Fibroblast of villous mesenchyme (primary cell): ENCODE results near the gene KRTAP10-8. TPM values are rescaled to one million over a fixed set of nuclear protein-coding genes. Genes with fewer than 3 reads are reported as not detected.
"Not testable (repeated sequence)": the region's sequence is repeated elsewhere in the genome, so short reads cannot be mapped to it uniquely, and the experiment has no call there.

Experiments used
- DNase-seq: peaks from one replicate; pipeline ENCODE4 v3.0.0-alpha.2; 2010; ENCODE audit warnings: low read depth
- H3K4me3 ChIP-seq: 2 replicates; pipeline ENCODE4 v1.5.1; 2011; ENCODE audit warnings: low read depth, mild to moderate bottlenecking, low read length
- total RNA-seq: library from RNA; depleted of rRNA; stranded (reverse); fragments of >200 nt; gene quantifications from 2 replicates; pipeline ENCODE4 v1.2.3, GENCODE V29; 2012
- TF ChIP-seq, protein P1 (sequence below): IDR thresholded peaks from 2 replicates; pipeline ENCODE4 v1.5.1; 2012; ENCODE audit warnings: low read depth, mild to moderate bottlenecking, low read length; ENCODE audit not compliant: insufficient read depth

Gene KRTAP10-8
- total RNA-seq, 1 donor: not detected

- no peak overlapping the region for H3K4me3 ChIP-seq
- DNase-seq: no peak
- TF ChIP-seq, protein P1, sequence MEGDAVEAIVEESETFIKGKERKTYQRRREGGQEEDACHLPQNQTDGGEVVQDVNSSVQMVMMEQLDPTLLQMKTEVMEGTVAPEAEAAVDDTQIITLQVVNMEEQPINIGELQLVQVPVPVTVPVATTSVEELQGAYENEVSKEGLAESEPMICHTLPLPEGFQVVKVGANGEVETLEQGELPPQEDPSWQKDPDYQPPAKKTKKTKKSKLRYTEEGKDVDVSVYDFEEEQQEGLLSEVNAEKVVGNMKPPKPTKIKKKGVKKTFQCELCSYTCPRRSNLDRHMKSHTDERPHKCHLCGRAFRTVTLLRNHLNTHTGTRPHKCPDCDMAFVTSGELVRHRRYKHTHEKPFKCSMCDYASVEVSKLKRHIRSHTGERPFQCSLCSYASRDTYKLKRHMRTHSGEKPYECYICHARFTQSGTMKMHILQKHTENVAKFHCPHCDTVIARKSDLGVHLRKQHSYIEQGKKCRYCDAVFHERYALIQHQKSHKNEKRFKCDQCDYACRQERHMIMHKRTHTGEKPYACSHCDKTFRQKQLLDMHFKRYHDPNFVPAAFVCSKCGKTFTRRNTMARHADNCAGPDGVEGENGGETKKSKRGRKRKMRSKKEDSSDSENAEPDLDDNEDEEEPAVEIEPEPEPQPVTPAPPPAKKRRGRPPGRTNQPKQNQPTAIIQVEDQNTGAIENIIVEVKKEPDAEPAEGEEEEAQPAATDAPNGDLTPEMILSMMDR: no peak
Measured at GRCh38 chr21:44644878-44645277, 33.0 kb downstream of the KRTAP10-8 start.

DNA sequence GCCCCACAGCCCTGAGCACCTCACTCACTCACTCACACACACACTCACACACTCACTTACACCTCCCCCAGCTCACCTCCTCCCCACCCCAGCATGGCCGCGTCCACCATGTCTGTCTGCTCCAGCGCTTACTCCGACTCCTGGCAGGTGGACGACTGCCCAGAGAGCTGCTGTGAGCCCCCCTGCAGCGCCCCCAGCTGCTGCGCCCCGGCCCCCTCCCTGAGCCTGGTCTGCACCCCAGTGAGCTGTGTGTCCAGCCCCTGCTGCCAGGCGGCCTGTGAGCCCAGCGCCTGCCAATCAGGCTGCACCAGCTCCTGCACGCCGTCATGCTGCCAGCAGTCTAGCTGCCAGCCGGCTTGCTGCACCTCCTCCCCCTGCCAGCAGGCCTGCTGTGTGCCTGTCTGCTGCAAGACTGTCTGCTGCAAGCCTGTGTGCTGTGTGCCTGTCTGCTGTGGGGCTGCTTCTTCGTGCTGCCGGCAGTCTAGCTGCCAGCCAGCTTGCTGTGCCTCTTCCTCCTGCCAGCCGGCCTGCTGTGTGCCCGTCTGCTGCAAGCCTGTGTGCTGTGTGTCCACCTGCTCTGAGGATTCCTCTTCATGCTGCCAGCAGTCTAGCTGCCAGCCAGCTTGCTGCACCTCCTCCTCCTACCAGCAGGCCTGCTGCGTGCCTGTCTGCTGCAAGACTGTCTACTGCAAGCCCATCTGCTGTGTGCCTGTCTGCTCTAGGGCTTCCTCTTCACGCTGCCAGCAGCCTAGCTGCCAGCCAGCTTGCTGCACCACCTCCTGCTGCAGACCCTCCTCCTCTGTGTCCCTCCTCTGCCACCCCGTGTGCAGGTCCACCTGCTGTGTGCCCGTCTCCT lies 34.7 kb downstream of the KRTAP10-8 start, which contains the start of gene KRTAP10-11:
Gene KRTAP10-11 (plus strand): TSS at position 49 of the 856 bp plus-strand sequence. CDS start 45 bp downstream, at position 94.
- DNase-seq, H3K4me3 ChIP-seq: not testable (repeated sequence)

- H3K4me3 ChIP-seq: no peak overlapping the region
- TF ChIP-seq, protein P1: no peak
- DNase-seq: no peak
Measured at GRCh38 chr21:44647222-44647552, 35.3 kb downstream of the KRTAP10-8 start.

- no peak overlapping the region for H3K4me3 ChIP-seq
- TF ChIP-seq, protein P1: no peak
- DNase-seq: no peak
Measured at GRCh38 chr21:44648557-44649311, 36.9 kb downstream of the KRTAP10-8 start.

- no peak overlapping the region for H3K4me3 ChIP-seq
- DNase-seq: no peak
- TF ChIP-seq, protein P1: no peak
Measured at GRCh38 chr21:44649521-44650100, 37.7 kb downstream of the KRTAP10-8 start.

GRCh38 chr21:44650265-44650972 lies 38.5 kb downstream of the KRTAP10-8 start:
- H3K4me3 ChIP-seq: no peak overlapping the region
- no peak for DNase-seq
- TF ChIP-seq, protein P1: no peak
